ENCODE measurements around the gene CASZ1. TPM values are rescaled to one million over a fixed set of nuclear protein-coding genes. Genes with fewer than 3 reads are reported as not detected.

CASZ1 gene
- total and polyA plus RNA-seq, 10 donors = 0.73 to 14.5 (median 9.1) TPM

DNA sequence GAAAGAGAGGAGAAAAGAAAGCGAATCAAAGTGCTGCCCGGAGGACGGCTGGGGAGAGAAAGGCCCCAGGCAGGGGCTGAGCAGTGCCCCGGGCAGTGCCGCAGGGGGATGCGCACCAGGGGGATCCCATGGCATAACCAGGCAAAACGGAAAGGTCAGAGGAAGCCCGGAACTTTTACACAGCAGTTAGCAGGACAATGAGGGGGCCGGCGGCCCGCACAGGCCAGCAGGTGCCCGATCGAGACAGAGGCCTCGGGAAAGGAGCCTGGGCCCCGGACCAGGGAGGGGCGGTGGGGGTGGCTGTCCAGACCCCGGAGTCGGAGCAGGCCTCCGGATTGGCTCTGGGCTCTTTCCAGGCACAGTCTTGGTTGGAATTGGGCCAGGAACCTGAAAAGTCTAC, 86.8 kb downstream of the CASZ1 start:
- intact Hi-C loops (cut with DNase I; ENCODE audit: low total_unique reads) = no loop called here
- Histone ChIP-seq H3K36me3 (no peaks in the 10 kb centered on the region), H3K4me3 (no peak overlapping the region), H3K9me3 (no peaks in the 10 kb centered on the region), H3K27me3 (replicated peaks in 1 of 7) (peaks cover 0 to 58% (median 0%) of the 10 kb centered on the region in 7 donors), H3K4me1 (no peaks in the 10 kb centered on the region), H3K27ac (no peak overlapping the region)
- DNase-seq = no peak
- WGBS, 5 donors = 80 to 89% (median 86%) methylated on average over 17 to 19 of the region's 19 CpGs
- TF ChIP-seq, protein P1, sequence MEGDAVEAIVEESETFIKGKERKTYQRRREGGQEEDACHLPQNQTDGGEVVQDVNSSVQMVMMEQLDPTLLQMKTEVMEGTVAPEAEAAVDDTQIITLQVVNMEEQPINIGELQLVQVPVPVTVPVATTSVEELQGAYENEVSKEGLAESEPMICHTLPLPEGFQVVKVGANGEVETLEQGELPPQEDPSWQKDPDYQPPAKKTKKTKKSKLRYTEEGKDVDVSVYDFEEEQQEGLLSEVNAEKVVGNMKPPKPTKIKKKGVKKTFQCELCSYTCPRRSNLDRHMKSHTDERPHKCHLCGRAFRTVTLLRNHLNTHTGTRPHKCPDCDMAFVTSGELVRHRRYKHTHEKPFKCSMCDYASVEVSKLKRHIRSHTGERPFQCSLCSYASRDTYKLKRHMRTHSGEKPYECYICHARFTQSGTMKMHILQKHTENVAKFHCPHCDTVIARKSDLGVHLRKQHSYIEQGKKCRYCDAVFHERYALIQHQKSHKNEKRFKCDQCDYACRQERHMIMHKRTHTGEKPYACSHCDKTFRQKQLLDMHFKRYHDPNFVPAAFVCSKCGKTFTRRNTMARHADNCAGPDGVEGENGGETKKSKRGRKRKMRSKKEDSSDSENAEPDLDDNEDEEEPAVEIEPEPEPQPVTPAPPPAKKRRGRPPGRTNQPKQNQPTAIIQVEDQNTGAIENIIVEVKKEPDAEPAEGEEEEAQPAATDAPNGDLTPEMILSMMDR (IDR thresholded peaks at IDR 0.05 in 8 of 11, conservative IDR thresholded peaks at IDR 0.05 in 3 of 11) = no peak
- TF ChIP-seq POLR2AphosphoS5 (IDR thresholded peaks at IDR 0.05) (no peak), POLR2A (IDR thresholded peaks at IDR 0.05) (no peak)

DNA sequence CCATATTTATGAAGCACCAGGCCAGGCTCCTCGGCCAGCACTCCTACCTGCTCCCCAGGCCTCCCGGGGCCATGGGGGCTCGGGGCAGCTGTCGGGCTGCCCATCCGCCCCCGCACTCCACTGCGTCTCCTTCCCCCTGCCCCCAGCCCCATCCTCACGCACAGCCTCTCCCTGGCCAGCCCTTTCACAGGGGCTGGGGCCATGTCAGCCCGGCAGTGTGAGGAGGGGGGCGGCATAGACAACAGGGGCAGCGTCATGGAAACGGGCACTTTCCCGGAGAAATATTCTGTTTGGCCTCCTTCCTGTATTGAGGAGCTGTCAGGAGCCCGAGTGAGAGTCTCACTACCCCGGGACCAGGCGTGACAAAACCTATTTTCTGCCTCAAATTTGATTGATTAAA, 87.3 kb downstream of the CASZ1 start:
- DNase-seq = no peak
- peaks cover 0 to 58% (median 0%) of the 10 kb centered on the region in 7 donors for H3K27me3 ChIP-seq (replicated peaks in 1 of 7)
- 67 to 80% (median 73%) methylated on average over 11 to 16 of the region's 16 CpGs for WGBS, 5 donors
- H3K9me3 ChIP-seq = no peaks in the 10 kb centered on the region
- no peak overlapping the region for H3K27ac ChIP-seq
- H3K36me3 ChIP-seq = no peaks in the 10 kb centered on the region
- H3K4me1 ChIP-seq = no peaks in the 10 kb centered on the region
- TF ChIP-seq, protein P1 (IDR thresholded peaks at IDR 0.05 in 8 of 11, conservative IDR thresholded peaks at IDR 0.05 in 3 of 11) = no peak
- no peak for TF ChIP-seq POLR2AphosphoS5 (IDR thresholded peaks at IDR 0.05)
- TF ChIP-seq POLR2A (IDR thresholded peaks at IDR 0.05) = no peak
- intact Hi-C loops (cut with DNase I; ENCODE audit: low total_unique reads) = no loop called here
- H3K4me3 ChIP-seq = no peak overlapping the region

DNA sequence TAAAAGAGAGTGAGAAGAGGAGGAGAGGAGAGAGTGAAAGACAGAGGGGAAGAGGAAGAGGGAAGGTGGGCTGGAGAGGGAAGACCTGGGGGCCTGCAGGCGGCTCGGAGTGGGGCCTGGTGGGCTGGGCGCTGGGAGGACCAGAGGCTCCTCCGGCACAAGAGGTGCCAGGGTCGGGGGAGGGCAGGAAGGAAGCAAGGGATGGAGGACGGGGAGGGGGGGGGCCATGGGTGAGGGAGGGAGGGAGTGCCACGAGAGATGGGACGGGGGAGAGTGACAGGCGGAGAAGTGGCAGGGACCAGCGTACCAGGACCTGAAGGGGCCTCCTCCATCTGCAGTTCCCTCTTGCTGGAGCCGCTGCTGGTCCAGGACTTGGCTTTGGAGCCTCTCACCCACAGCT, 87.7 kb downstream of the CASZ1 start:
- TF ChIP-seq, protein P1 (IDR thresholded peaks at IDR 0.05 in 8 of 11, conservative IDR thresholded peaks at IDR 0.05 in 3 of 11) = no peak
- TF ChIP-seq POLR2AphosphoS5 (IDR thresholded peaks at IDR 0.05) = no peak
- no peak for TF ChIP-seq POLR2A (IDR thresholded peaks at IDR 0.05)
- Histone ChIP-seq H3K27ac (no peak overlapping the region), H3K9me3 (no peaks in the 10 kb centered on the region), H3K36me3 (no peaks in the 10 kb centered on the region), H3K27me3 (replicated peaks in 1 of 7) (peaks cover 0 to 54% (median 0%) of the 10 kb centered on the region in 7 donors), H3K4me1 (no peaks in the 10 kb centered on the region), H3K4me3 (no peak overlapping the region)
- WGBS, 5 donors = 24 to 33% (median 25%) methylated on average over 11 of the region's 11 CpGs
- no peak for DNase-seq
- intact Hi-C loops (cut with DNase I; ENCODE audit: low total_unique reads) = no loop called here

DNA sequence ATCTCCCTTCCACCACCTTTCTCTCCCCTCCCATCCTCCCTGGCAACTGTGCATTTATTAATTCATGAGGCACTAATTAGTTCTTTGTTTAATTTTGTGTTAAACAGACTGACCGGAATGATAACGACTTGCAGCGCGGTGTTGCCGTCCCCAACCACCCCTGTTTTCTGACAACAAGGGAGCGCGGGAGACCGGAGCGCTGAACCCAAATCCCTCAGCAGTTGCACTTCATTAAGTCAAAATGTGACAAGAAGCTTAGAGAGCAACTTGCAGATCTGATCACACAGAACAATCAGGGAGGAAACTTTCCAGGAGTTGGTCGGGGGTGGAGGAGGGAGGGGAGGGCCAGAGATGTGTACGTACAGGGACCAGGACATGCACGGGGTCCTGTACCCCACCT, 89.2 kb downstream of the CASZ1 start:
- intact Hi-C loops (cut with DNase I; ENCODE audit: low total_unique reads) = no loop called here
- TF ChIP-seq, protein P1 (IDR thresholded peaks at IDR 0.05 in 8 of 11, conservative IDR thresholded peaks at IDR 0.05 in 3 of 11) = no peak
- TF ChIP-seq POLR2AphosphoS5 (IDR thresholded peaks at IDR 0.05) = no peak
- TF ChIP-seq POLR2A (IDR thresholded peaks at IDR 0.05) = no peak
- 86 to 93% (median 92%) methylated on average over 12 of the region's 12 CpGs for WGBS, 5 donors
- Histone ChIP-seq H3K9me3 (no peaks in the 10 kb centered on the region), H3K4me1 (no peaks in the 10 kb centered on the region), H3K27me3 (replicated peaks in 1 of 7) (peaks cover 0 to 45% (median 0%) of the 10 kb centered on the region in 7 donors), H3K4me3 (no peak overlapping the region), H3K36me3 (no peaks in the 10 kb centered on the region), H3K27ac (no peak overlapping the region)
- no peak for DNase-seq

Measured in spleen (tissue), 11 donors.